NCI-H2081 (cell line): ENCODE data around the gene LRRC2.
A peak's percentile ranks its signal among the peaks of the same experiment; 100 is the strongest.
"Not testable (repeated sequence)": the region's sequence is repeated elsewhere in the genome, so short reads cannot be mapped to it uniquely, and the experiment has no call there.

ENCODE experiments used
- DNase-seq, 2 experiments: peaks; one replicate each; lab custom pipeline; 2025; lab: John Stamatoyannopoulos, UW

LRRC2 gene

GRCh38 chr3:46566040-46566641 is at the start of gene LRRC2:
LRRC2 (minus strand) TSS chr3:46566302; CDS start chr3:46551591, 14,711 bp downstream.
- peak in 1 of 2 experiments; percentile 4 for DNase-seq

GRCh38 chr3:46615050-46615775 is 49.1 kb upstream of the LRRC2 start:
- no peak for DNase-seq

- DNase-seq = no peak
Observed at GRCh38 chr3:46614431-46614830, 48.3 kb upstream of the LRRC2 start.

- no peak for DNase-seq
Observed at GRCh38 chr3:46613313-46614005, 47.4 kb upstream of the LRRC2 start.

GRCh38 chr3:46612324-46612723 is 46.2 kb upstream of the LRRC2 start, which contains the start of gene FAM240A:
FAM240A (plus strand) TSS chr3:46612525; CDS start chr3:46612684, 159 bp downstream.
- DNase-seq = no peak

GRCh38 chr3:46609944-46610722 is 44.0 kb upstream of the LRRC2 start:
- DNase-seq = no peak

- no peak for DNase-seq
Observed at GRCh38 chr3:46609212-46609721, 43.2 kb upstream of the LRRC2 start.

GRCh38 chr3:46607603-46608028 is 41.5 kb upstream of the LRRC2 start:
- DNase-seq = no peak

- no peak for DNase-seq
Observed at GRCh38 chr3:46604127-46604526, 38.0 kb upstream of the LRRC2 start.

- no peak for DNase-seq
Observed at GRCh38 chr3:46603446-46604046, 37.4 kb upstream of the LRRC2 start.

GRCh38 chr3:46599590-46599989 is 33.5 kb upstream of the LRRC2 start:
- DNase-seq = no peak

- no peak for DNase-seq
Observed at GRCh38 chr3:46595819-46596314, 29.8 kb upstream of the LRRC2 start.

GRCh38 chr3:46594723-46595122 is 28.6 kb upstream of the LRRC2 start:
- DNase-seq = no peak

GRCh38 chr3:46593979-46594378 is 27.9 kb upstream of the LRRC2 start:
- DNase-seq = no peak

GRCh38 chr3:46593274-46593862 is 27.3 kb upstream of the LRRC2 start:
- no peak for DNase-seq

- DNase-seq = not testable (repeated sequence)
Observed at GRCh38 chr3:46587268-46587667, 21.2 kb upstream of the LRRC2 start.

GRCh38 chr3:46586738-46587246 is 20.7 kb upstream of the LRRC2 start:
- no peak for DNase-seq

- DNase-seq = peak in 1 of 2 experiments; percentile 22
Observed at GRCh38 chr3:46585799-46586693, 19.9 kb upstream of the LRRC2 start.

GRCh38 chr3:46584598-46585467 is 18.7 kb upstream of the LRRC2 start:
- DNase-seq = no peak
